Measurements from ENCODE around the gene NHLRC3.

- no peak for TF ChIP-seq CTCF (IDR thresholded peaks at IDR 0.05)
- no peak for TF ChIP-seq POLR2AphosphoS5 (IDR thresholded peaks at IDR 0.05)
Measured at GRCh38 chr13:39095500-39095899, 57.2 kb downstream of the NHLRC3 start.
